ENCODE data around the gene ZNRF4. TPM values are rescaled to one million over a fixed set of nuclear protein-coding genes. Genes with fewer than 3 reads are reported as not detected.

ZNRF4 gene
- total RNA-seq, 5 donors from 2014 or later (not counting 1 experiment from before 2014, with no cell fraction given), result not detected

GRCh38 chr19:5456841-5457200, 1.6 kb downstream of the ZNRF4 start:
- Mint-ChIP-seq H3K9me3 (peaks cover 0 to 2% (median 0%) of the 10 kb centered on the region in 3 donors), H3K36me3 (no peaks in the 10 kb centered on the region), H3K4me1 (no peaks in the 10 kb centered on the region), H3K27me3 (peaks cover 4 to 10% of the 10 kb centered on the region in 2 donors), H3K27ac (no peak overlapping the region), H3K4me3 (no peak overlapping the region)
- no CpG with 5 or more reads among the region's 16 CpGs for WGBS (ENCODE audit: insufficient coverage)
- POLR2A ChIA-PET, result no interaction called here
- Histone ChIP-seq H3K27me3 (replicated peaks in 1 of 2; ENCODE audit: control insufficient read depth in 2 of 2, extremely low read depth in 1 of 2, insufficient read depth in 2 of 2, low read length in 1 of 2) (peaks cover 4 to 23% of the 10 kb centered on the region in 2 experiments), H3K4me3 (ENCODE audit: control insufficient read depth in 1 of 2, extremely low read depth in 1 of 2, low read length in 1 of 2) (no peak overlapping the region), H3K4me1 (ENCODE audit: control insufficient read depth in 1 of 2, extremely low read depth in 1 of 2, insufficient read depth in 2 of 2, low read length in 2 of 2) (no peaks in the 10 kb centered on the region), H3K27ac (ENCODE audit: low read length) (no peak overlapping the region), H3K36me3 (ENCODE audit: control insufficient read depth in 2 of 2, extremely low read depth in 1 of 2, insufficient read depth in 1 of 2, low read length in 1 of 2) (no peaks in the 10 kb centered on the region), H3K9me3 (no peaks in the 10 kb centered on the region)
- DNase-seq (no peak), ATAC-seq (replicated peaks in 1 of 4) (no peak)
- CTCF ChIA-PET, result no interaction called here

DNA sequence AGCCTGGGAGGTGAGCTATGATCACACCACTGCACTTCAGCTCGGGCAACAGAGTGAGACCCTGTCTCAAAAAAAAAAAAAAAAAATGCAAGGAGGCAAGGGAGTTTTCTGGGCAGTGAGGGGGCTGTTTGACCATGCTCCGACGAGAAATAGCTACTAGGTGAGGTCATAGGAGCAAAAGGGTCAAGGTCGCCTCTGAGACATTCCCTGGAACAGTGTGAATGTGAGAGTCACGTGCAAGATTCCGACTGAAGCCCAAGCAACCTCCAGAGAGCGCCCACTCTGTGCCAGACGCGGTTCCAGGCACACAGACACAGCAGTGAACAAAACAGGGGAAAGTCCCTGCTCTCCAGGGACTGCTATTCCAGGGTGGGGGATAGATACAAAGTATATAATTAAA, 2.5 kb downstream of the ZNRF4 start:
- H3K27ac ChIP-seq (ENCODE audit: low read length), result no peak overlapping the region
- WGBS (ENCODE audit: insufficient coverage), result 65% methylated on average over 8 of the region's 9 CpGs
- no peaks in the 10 kb centered on the region for H3K36me3 ChIP-seq (ENCODE audit: control insufficient read depth in 2 of 2, extremely low read depth in 1 of 2, insufficient read depth in 1 of 2, low read length in 1 of 2)
- peaks cover 0 to 2% (median 0%) of the 10 kb centered on the region in 3 donors for H3K9me3 Mint-ChIP-seq
- POLR2A ChIA-PET, result no interaction called here
- no peaks in the 10 kb centered on the region for H3K9me3 ChIP-seq
- CTCF ChIA-PET, result interaction anchor here in 1 of 2 donors (0.6 kb wide), 1 partner anchor 262 kb away, joined by 4 read pairs; no protein-coding TSS in a partner anchor
- no peak overlapping the region for H3K27ac Mint-ChIP-seq
- no peak overlapping the region for H3K4me3 Mint-ChIP-seq
- H3K4me3 ChIP-seq (ENCODE audit: control insufficient read depth in 1 of 2, extremely low read depth in 1 of 2, low read length in 1 of 2), result no peak overlapping the region
- no peaks in the 10 kb centered on the region for H3K36me3 Mint-ChIP-seq
- ATAC-seq (replicated peaks in 1 of 4) (no peak), DNase-seq (no peak)
- no peaks in the 10 kb centered on the region for H3K4me1 ChIP-seq (ENCODE audit: control insufficient read depth in 1 of 2, extremely low read depth in 1 of 2, insufficient read depth in 2 of 2, low read length in 2 of 2)
- no peaks in the 10 kb centered on the region for H3K4me1 Mint-ChIP-seq
- H3K27me3 Mint-ChIP-seq, result peaks cover 4 to 10% of the 10 kb centered on the region in 2 donors
- H3K27me3 ChIP-seq (replicated peaks in 1 of 2; ENCODE audit: control insufficient read depth in 2 of 2, extremely low read depth in 1 of 2, insufficient read depth in 2 of 2, low read length in 1 of 2), result peaks cover 4 to 20% of the 10 kb centered on the region in 2 experiments

- H3K4me1 ChIP-seq (ENCODE audit: control insufficient read depth in 1 of 2, extremely low read depth in 1 of 2, insufficient read depth in 2 of 2, low read length in 2 of 2), result no peaks in the 10 kb centered on the region
- peaks cover 4 to 13% of the 10 kb centered on the region in 2 experiments for H3K27me3 ChIP-seq (replicated peaks in 1 of 2; ENCODE audit: control insufficient read depth in 2 of 2, extremely low read depth in 1 of 2, insufficient read depth in 2 of 2, low read length in 1 of 2)
- H3K9me3 Mint-ChIP-seq, result peaks cover 0 to 6% (median 2%) of the 10 kb centered on the region in 3 donors
- H3K4me3 ChIP-seq (ENCODE audit: control insufficient read depth in 1 of 2, extremely low read depth in 1 of 2, low read length in 1 of 2), result no peak overlapping the region
- no peak for ATAC-seq (replicated peaks in 1 of 4)
- no peak overlapping the region for H3K27ac ChIP-seq (ENCODE audit: low read length)
- CTCF ChIA-PET, result no interaction called here
- H3K27ac Mint-ChIP-seq, result no peak overlapping the region
- no peak for DNase-seq
- H3K27me3 Mint-ChIP-seq, result peaks cover 8 to 10% of the 10 kb centered on the region in 2 donors
- no peaks in the 10 kb centered on the region for H3K36me3 Mint-ChIP-seq
- no peaks in the 10 kb centered on the region for H3K9me3 ChIP-seq
- 57% methylated on average over 4 of the region's 7 CpGs for WGBS (ENCODE audit: insufficient coverage)
- no peaks in the 10 kb centered on the region for H3K4me1 Mint-ChIP-seq
- H3K36me3 ChIP-seq (ENCODE audit: control insufficient read depth in 2 of 2, extremely low read depth in 1 of 2, insufficient read depth in 1 of 2, low read length in 1 of 2), result no peaks in the 10 kb centered on the region
- no peak overlapping the region for H3K4me3 Mint-ChIP-seq
- POLR2A ChIA-PET, result no interaction called here
These were observed 3.2 kb downstream of the ZNRF4 start for GRCh38 chr19:5458420-5458819.

GRCh38 chr19:5459360-5459759, 4.1 kb downstream of the ZNRF4 start:
- no peaks in the 10 kb centered on the region for H3K4me1 Mint-ChIP-seq
- Histone ChIP-seq H3K27me3 (replicated peaks in 1 of 2; ENCODE audit: control insufficient read depth in 2 of 2, extremely low read depth in 1 of 2, insufficient read depth in 2 of 2, low read length in 1 of 2) (peaks cover 4 to 10% of the 10 kb centered on the region in 2 experiments), H3K36me3 (ENCODE audit: control insufficient read depth in 2 of 2, extremely low read depth in 1 of 2, insufficient read depth in 1 of 2, low read length in 1 of 2) (no peaks in the 10 kb centered on the region), H3K9me3 (no peaks in the 10 kb centered on the region), H3K4me3 (ENCODE audit: control insufficient read depth in 1 of 2, extremely low read depth in 1 of 2, low read length in 1 of 2) (no peak overlapping the region), H3K4me1 (ENCODE audit: control insufficient read depth in 1 of 2, extremely low read depth in 1 of 2, insufficient read depth in 2 of 2, low read length in 2 of 2) (no peaks in the 10 kb centered on the region), H3K27ac (ENCODE audit: low read length) (no peak overlapping the region)
- 82% methylated on average over 3 of the region's 6 CpGs for WGBS (ENCODE audit: insufficient coverage)
- CTCF ChIA-PET, result no interaction called here
- no peak for DNase-seq
- POLR2A ChIA-PET, result no interaction called here
- no peak overlapping the region for H3K4me3 Mint-ChIP-seq
- H3K27ac Mint-ChIP-seq, result no peak overlapping the region
- H3K27me3 Mint-ChIP-seq, result peaks cover 10 to 15% of the 10 kb centered on the region in 2 donors
- peaks cover 0 to 7% (median 2%) of the 10 kb centered on the region in 3 donors for H3K9me3 Mint-ChIP-seq
- H3K36me3 Mint-ChIP-seq, result no peaks in the 10 kb centered on the region
- ATAC-seq (replicated peaks in 1 of 4), result no peak

DNA sequence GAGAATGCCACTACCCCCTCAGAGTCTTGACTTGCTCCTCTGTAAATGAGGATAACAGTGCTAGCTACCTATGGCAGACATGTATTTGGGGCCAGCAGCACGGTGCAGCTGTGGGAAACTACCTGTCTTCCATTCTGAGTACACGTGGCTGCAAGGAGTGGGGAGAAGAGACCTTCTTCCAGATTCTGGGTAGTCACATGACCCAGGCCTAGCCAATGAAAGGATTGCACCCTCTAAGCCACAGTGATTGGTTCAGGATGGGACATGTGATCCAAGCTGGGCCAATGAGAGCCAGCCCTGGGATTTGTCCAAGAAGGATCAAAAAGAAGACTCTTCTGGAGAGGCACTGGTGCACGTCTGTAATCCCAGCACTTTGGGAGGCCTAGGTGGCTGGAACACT, 5.5 kb downstream of the ZNRF4 start:
- H3K27me3 Mint-ChIP-seq, result peaks cover 10 to 20% of the 10 kb centered on the region in 2 donors
- Histone ChIP-seq H3K9me3 (no peaks in the 10 kb centered on the region), H3K4me3 (ENCODE audit: control insufficient read depth in 1 of 2, extremely low read depth in 1 of 2, low read length in 1 of 2) (no peak overlapping the region), H3K4me1 (ENCODE audit: control insufficient read depth in 1 of 2, extremely low read depth in 1 of 2, insufficient read depth in 2 of 2, low read length in 2 of 2) (no peaks in the 10 kb centered on the region), H3K27me3 (replicated peaks in 1 of 2; ENCODE audit: control insufficient read depth in 2 of 2, extremely low read depth in 1 of 2, insufficient read depth in 2 of 2, low read length in 1 of 2) (peaks cover 4 to 12% of the 10 kb centered on the region in 2 experiments), H3K27ac (ENCODE audit: low read length) (no peak overlapping the region), H3K36me3 (ENCODE audit: control insufficient read depth in 2 of 2, extremely low read depth in 1 of 2, insufficient read depth in 1 of 2, low read length in 1 of 2) (no peaks in the 10 kb centered on the region)
- no peak overlapping the region for H3K27ac Mint-ChIP-seq
- ChIA-PET POLR2A (no interaction called here), CTCF (no interaction called here)
- DNase-seq (no peak), ATAC-seq (replicated peaks in 1 of 4) (no peak)
- 61% methylated on average over 2 of the region's 3 CpGs for WGBS (ENCODE audit: insufficient coverage)
- H3K4me3 Mint-ChIP-seq, result no peak overlapping the region
- peaks cover 0 to 7% (median 2%) of the 10 kb centered on the region in 3 donors for H3K9me3 Mint-ChIP-seq
- H3K4me1 Mint-ChIP-seq, result no peaks in the 10 kb centered on the region
- no peaks in the 10 kb centered on the region for H3K36me3 Mint-ChIP-seq

- H3K36me3 ChIP-seq (ENCODE audit: control insufficient read depth in 2 of 2, extremely low read depth in 1 of 2, insufficient read depth in 1 of 2, low read length in 1 of 2), result no peaks in the 10 kb centered on the region
- H3K4me1 ChIP-seq (ENCODE audit: control insufficient read depth in 1 of 2, extremely low read depth in 1 of 2, insufficient read depth in 2 of 2, low read length in 2 of 2), result no peaks in the 10 kb centered on the region
- no peak overlapping the region for H3K4me3 ChIP-seq (ENCODE audit: control insufficient read depth in 1 of 2, extremely low read depth in 1 of 2, low read length in 1 of 2)
- peaks cover 15 to 25% of the 10 kb centered on the region in 2 donors for H3K27me3 Mint-ChIP-seq
- H3K9me3 ChIP-seq, result no peaks in the 10 kb centered on the region
- DNase-seq, result no peak
- H3K9me3 Mint-ChIP-seq, result peaks cover 0 to 7% (median 2%) of the 10 kb centered on the region in 3 donors
- no peak overlapping the region for H3K27ac ChIP-seq (ENCODE audit: low read length)
- CTCF ChIA-PET, result no interaction called here
- POLR2A ChIA-PET, result no interaction called here
- no peaks in the 10 kb centered on the region for H3K4me1 Mint-ChIP-seq
- H3K27me3 ChIP-seq (replicated peaks in 1 of 2; ENCODE audit: control insufficient read depth in 2 of 2, extremely low read depth in 1 of 2, insufficient read depth in 2 of 2, low read length in 1 of 2), result peaks cover 4 to 25% of the 10 kb centered on the region in 2 experiments
- H3K27ac Mint-ChIP-seq, result no peak overlapping the region
- H3K4me3 Mint-ChIP-seq, result no peak overlapping the region
- no peaks in the 10 kb centered on the region for H3K36me3 Mint-ChIP-seq
- WGBS (ENCODE audit: insufficient coverage), result 100% methylated on average over 1 of the region's 3 CpGs
- no peak for ATAC-seq (replicated peaks in 1 of 4)
These were observed 8.7 kb downstream of the ZNRF4 start for GRCh38 chr19:5463959-5464358.

DNA sequence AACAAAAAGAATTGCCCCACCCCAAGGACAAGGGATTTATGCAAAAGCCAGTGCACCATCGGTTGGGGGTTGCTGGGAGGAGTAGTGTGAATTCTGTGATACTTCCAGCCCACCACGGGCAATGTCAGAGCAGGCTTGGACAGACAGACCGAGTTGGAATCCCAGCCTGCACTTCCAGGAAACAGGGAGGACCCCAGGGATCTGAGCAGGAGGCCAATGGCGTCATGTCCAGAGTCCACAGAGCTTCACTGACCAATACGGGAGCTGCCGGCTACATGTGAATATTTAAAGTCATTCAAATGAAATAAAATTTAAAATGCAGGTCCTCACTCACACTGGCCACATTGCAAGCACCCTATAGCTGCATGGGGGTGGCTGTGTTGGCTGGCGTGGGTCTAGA, 10.9 kb downstream of the ZNRF4 start:
- ATAC-seq (replicated peaks in 1 of 4), result no peak
- H3K27ac Mint-ChIP-seq, result no peak overlapping the region

More for the DNA sequence above, 10.9 kb downstream of the ZNRF4 start:
- DNase-seq, result no peak
- H3K36me3 Mint-ChIP-seq, result no peaks in the 10 kb centered on the region
- POLR2A ChIA-PET, result no interaction called here
- no peaks in the 10 kb centered on the region for H3K4me1 Mint-ChIP-seq
- H3K4me3 Mint-ChIP-seq, result no peak overlapping the region
- peaks cover 15 to 25% of the 10 kb centered on the region in 2 donors for H3K27me3 Mint-ChIP-seq
- peaks cover 0 to 7% (median 2%) of the 10 kb centered on the region in 3 donors for H3K9me3 Mint-ChIP-seq
- CTCF ChIA-PET, result no interaction called here
- H3K4me3 ChIP-seq (ENCODE audit: control insufficient read depth in 1 of 2, extremely low read depth in 1 of 2, low read length in 1 of 2), result no peak overlapping the region
- peaks cover 0 to 25% of the 10 kb centered on the region in 2 experiments for H3K27me3 ChIP-seq (replicated peaks in 1 of 2; ENCODE audit: control insufficient read depth in 2 of 2, extremely low read depth in 1 of 2, insufficient read depth in 2 of 2, low read length in 1 of 2)
- WGBS (ENCODE audit: insufficient coverage), result 50% methylated on average over 2 of the region's 7 CpGs
- no peaks in the 10 kb centered on the region for H3K36me3 ChIP-seq (ENCODE audit: control insufficient read depth in 2 of 2, extremely low read depth in 1 of 2, insufficient read depth in 1 of 2, low read length in 1 of 2)
- no peak overlapping the region for H3K27ac ChIP-seq (ENCODE audit: low read length)
- no peaks in the 10 kb centered on the region for H3K4me1 ChIP-seq (ENCODE audit: control insufficient read depth in 1 of 2, extremely low read depth in 1 of 2, insufficient read depth in 2 of 2, low read length in 2 of 2)
- H3K9me3 ChIP-seq, result no peaks in the 10 kb centered on the region
